HG02973 (cell line): Measurements from ENCODE around the gene ARGFX.
"Not testable (repeated sequence)": the region's sequence is repeated elsewhere in the genome, so short reads cannot be mapped to it uniquely, and the experiment has no call there.

ENCODE experiments used
- ATAC-seq: cut with Tn5 transposase; IDR thresholded peaks from one replicate; pipeline ENCODE4 v1.9.1; 2021; ENCODE audit warnings: moderate library complexity; ENCODE audit not compliant: unreplicated experiment

ARGFX gene

GRCh38 chr3:121567649-121568048 lies at the start of gene ARGFX:
Gene ARGFX (plus strand): TSS chr3:121567949. CDS start chr3:121570714, 2,765 bp downstream.
- ATAC-seq = no peak

GRCh38 chr3:121517953-121518655 lies 49.6 kb upstream of the ARGFX start:
- no peak for ATAC-seq

GRCh38 chr3:121520510-121520909 lies 47.2 kb upstream of the ARGFX start:
- ATAC-seq = no peak

DNA sequence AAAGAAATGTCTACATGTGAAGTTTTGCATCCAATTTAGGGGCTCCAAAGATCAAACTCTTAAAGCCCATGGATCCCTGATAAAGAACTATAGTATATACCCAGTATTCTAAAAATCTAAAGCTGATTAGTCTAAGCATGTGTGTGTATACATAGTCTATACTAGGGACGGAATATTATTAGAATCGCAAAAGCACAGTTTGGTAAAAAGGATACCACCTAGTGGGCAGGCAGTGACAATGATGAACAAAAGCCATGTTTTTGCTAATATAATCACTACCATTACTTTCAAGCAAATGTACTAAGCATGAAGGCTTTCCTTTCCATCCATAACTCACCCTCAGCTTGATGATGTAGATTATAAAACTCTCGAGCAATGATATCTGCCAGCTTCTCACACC lies 38.4 kb upstream of the ARGFX start:
- ATAC-seq = no peak

DNA sequence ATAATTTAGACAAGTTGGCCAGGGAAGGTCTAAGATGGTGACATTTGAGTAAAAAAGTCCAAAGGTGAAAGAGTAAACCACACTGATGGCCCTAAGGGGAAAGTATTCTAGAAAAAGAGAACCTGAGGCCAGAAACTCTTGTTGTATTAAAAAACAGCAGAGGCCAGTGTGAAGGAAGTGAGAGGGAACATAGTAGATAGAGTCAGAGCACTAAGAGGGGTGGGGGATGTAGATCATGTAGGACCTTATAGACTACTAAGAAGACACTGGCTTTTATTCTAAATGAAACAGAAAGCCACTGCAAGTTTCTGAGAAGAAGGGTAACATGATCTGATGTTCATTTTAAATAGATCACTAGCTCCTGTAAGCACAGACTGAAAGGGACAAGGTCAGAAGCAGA lies 36.5 kb upstream of the ARGFX start:
- ATAC-seq = no peak

DNA sequence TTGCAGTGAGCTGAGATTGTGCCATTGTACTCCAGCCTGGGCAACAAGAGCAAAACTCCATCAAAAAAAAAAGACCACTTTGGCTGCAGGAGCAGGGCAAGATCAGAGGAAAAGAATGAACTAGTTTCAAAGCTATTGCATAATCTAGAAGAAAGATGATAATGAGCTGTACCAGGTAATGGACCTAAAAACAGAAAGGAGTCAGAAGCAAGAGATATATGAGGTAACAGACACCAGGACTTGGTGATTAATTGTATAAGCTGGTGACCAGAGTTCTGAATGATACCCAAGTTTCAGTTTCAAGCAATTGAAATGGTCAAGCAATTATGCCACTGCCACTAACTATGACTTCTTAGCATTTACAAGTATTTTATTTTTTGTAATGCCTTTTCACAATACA lies 24.8 kb upstream of the ARGFX start:
- no peak for ATAC-seq

- ATAC-seq = peak; percentile 1
Observed at GRCh38 chr3:121545049-121545573, 22.6 kb upstream of the ARGFX start.

- ATAC-seq = peak; percentile 70
Observed at GRCh38 chr3:121545574-121546455, 21.9 kb upstream of the ARGFX start, which contains the start of gene POLQ. Gene POLQ (minus strand): TSS chr3:121545988. CDS start chr3:121545877, 111 bp downstream.

- no peak for ATAC-seq
Observed at GRCh38 chr3:121552379-121552778, 15.4 kb upstream of the ARGFX start.

GRCh38 chr3:121552797-121553196 lies 15.0 kb upstream of the ARGFX start:
- ATAC-seq = no peak

GRCh38 chr3:121557426-121557934 lies 10.3 kb upstream of the ARGFX start:
- no peak for ATAC-seq

- no peak for ATAC-seq
Observed at GRCh38 chr3:121562148-121562547, 5.6 kb upstream of the ARGFX start.

- ATAC-seq = no peak
Observed at GRCh38 chr3:121566773-121567172, 976 bp upstream of the ARGFX start.

- ATAC-seq = no peak
Observed at GRCh38 chr3:121574449-121574848, 6.7 kb downstream of the ARGFX start.

GRCh38 chr3:121581691-121582090 lies 13.9 kb downstream of the ARGFX start:
- no peak for ATAC-seq

GRCh38 chr3:121584418-121584817 lies 16.7 kb downstream of the ARGFX start:
- no peak for ATAC-seq

DNA sequence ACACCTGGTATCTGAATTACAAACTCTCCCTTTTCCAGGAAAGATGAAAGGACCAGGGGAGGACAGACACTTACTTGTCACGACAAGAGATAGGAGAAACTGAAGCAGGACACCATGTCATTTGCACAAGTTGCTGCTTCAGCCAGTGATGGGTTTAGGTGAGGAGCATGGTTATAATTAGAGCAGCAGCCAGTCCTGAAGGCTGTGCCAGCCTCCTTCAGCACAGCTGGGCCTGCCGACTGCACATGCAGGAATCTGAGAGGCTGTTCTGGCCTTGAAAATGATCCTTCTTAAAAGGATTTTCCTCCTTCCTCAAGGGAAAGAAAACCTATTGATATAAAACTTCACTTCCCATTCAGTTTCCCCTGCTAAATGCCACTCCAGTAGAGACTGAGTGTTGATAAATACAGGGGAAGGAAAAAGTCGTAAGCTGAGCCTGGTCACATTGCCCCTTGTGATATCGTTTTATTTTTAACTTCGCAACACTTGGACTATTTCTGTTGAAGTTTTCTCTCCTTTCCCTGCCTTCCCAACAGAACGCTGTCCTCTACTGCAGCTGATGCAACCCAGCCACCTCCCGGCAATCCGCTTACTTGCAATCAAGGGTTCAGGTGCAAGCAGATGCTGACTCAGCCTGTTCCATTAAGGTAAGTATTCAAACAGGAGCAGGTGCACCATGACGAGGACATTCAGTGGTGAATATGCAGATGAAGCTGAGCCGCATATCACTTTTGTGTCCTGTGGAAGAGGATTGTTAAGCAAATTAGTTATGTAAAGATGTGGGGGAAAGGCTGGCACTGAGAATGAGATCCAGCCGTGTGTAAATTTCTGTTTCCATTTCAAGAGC lies 25.3 kb downstream of the ARGFX start, which contains the start of gene FBXO40:
Gene FBXO40, plus strand, starts transcription at position 524 of the 847 bp plus-strand sequence. CDS start 27,197 bp downstream, outside the sequence.
- ATAC-seq = no peak

DNA sequence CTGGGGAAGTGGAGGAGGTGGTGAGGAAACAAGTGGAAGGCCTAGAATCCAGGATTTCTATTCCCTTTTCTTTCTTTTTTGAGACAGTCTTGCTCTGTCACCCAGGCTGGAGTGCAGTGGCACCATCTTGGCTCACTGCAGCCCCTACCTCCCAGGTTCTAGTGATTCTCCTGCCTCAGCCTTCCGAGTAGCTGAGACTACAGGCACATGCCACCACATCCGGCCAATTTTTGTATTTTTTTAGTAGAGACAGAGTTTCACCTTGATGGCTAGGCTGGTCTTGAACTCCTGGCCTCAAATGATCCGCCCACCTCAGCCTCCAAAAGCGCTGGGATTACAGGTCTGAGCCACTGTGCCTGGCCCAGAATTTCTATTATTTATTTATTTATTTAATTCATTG lies 26.1 kb downstream of the ARGFX start:
- ATAC-seq = not testable (repeated sequence)

DNA sequence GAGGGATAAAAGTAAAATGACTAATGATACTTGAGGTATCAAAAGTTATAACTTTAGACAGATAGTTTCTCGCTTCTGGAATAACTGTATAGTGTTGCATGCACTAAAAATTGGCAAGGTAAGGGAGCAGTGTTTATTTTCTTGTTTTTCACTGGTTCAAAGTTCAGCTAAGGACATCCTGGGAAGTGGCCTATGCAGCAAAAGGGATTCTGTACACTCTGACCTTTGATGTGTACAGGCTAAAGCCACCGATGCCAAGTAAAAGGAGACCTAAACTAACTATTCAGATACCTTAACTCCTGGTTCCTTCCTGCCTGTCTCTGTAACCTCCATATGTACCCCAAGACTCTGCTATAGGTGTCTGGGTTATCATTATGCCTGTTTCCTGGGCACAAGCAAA lies 27.1 kb downstream of the ARGFX start:
- no peak for ATAC-seq

DNA sequence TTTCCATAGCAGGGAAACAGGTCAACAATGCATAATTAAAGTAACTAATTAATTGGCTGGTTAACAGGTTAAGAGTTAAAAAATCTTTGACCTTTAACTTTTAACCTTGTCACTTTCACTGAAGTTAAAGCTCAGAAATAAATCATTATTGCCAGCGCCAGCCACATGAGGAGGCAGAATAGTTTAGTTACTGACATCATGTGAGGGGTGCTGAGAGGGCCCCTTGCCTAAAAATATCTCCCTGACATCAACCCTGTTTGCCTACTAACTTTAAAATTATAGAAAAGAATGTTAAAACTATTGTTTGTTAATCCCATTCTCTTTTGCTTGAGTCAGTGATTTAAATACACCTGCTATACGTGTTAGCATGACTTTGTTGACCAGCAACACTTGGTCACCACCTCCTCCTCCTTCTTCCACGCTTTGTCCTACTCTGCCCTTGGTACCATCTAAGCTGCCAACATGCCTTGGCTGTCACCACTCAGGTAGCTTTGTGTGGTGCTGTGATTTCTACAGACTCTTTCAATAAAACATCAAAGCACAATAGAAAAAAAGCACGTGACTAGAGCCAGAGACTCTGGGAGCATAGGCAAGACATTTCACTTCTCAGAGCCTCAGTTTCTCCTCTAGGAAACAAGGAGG lies 28.1 kb downstream of the ARGFX start:
- no peak for ATAC-seq
